PFSK-1 (cell line): ENCODE results near the gene SORBS2.

Experiments
- FOXP2 ChIP-seq: optimal IDR thresholded peaks from 2 replicates; pipeline ENCODE3; 2011; ENCODE audit warnings: borderline replicate concordance, control low read depth, inconsistent platforms; ENCODE audit not compliant: insufficient read depth; ENCODE audit errors: extremely low read length, extremely low read depth
- POLR2AphosphoS5 ChIP-seq: IDR thresholded peaks from 2 replicates; pipeline ENCODE4 v1.6.1; 2012; ENCODE audit warnings: low read depth, mild to moderate bottlenecking, control low read depth, low read length, moderate library complexity
- REST ChIP-seq, 2 experiments: IDR thresholded peaks; 2 replicates each; pipeline versions ENCODE4 v1.6.1 to v1.8.0; 2011 to 2012; ENCODE audit warnings: low read depth in 2 of 2, low read length in 2 of 2, control low read depth in 1 of 2, inconsistent platforms in 1 of 2, mild to moderate bottlenecking in 1 of 2, moderate library complexity in 1 of 2; ENCODE audit not compliant: insufficient read depth in 1 of 2
- SIN3A ChIP-seq: IDR thresholded peaks from 2 replicates; pipeline ENCODE4 v1.6.1; 2012; ENCODE audit warnings: mild to moderate bottlenecking, low read length, moderate library complexity, borderline replicate concordance; ENCODE audit not compliant: insufficient read depth
- TAF1 ChIP-seq: IDR thresholded peaks from 2 replicates; pipeline ENCODE4 v1.6.1; 2012; ENCODE audit warnings: low read length, control low read depth, borderline replicate concordance; ENCODE audit not compliant: insufficient read depth

The SORBS2 gene

GRCh38 chr4:185834778-185835177 is 22.8 kb upstream of the SORBS2 start:
- TF ChIP-seq FOXP2, result no peak

GRCh38 chr4:185834088-185834487 is 22.1 kb upstream of the SORBS2 start:
- TF ChIP-seq TAF1 (no peak), POLR2AphosphoS5 (no peak), SIN3A (no peak), FOXP2 (no peak), REST (IDR thresholded peaks at IDR 0.05; ENCODE audit: insufficient read depth in 1 of 2, low read depth in 2 of 2, low read length in 2 of 2) (no peak)

GRCh38 chr4:185833055-185833598 is 21.1 kb upstream of the SORBS2 start:
- TF ChIP-seq REST (IDR thresholded peaks at IDR 0.05; ENCODE audit: insufficient read depth in 1 of 2, low read depth in 2 of 2, low read length in 2 of 2), result no peak
- TF ChIP-seq POLR2AphosphoS5, result no peak
- TF ChIP-seq FOXP2, result no peak
- TF ChIP-seq SIN3A, result no peak
- no peak for TF ChIP-seq TAF1

GRCh38 chr4:185831125-185831815 is 19.3 kb upstream of the SORBS2 start:
- TF ChIP-seq TAF1 (no peak), FOXP2 (no peak), SIN3A (no peak), POLR2AphosphoS5 (no peak), REST (IDR thresholded peaks at IDR 0.05; ENCODE audit: insufficient read depth in 1 of 2, low read depth in 2 of 2, low read length in 2 of 2) (no peak)

GRCh38 chr4:185830263-185830994 is 18.4 kb upstream of the SORBS2 start:
- TF ChIP-seq REST (IDR thresholded peaks at IDR 0.05; ENCODE audit: insufficient read depth in 1 of 2, low read depth in 2 of 2, low read length in 2 of 2) (no peak), TAF1 (no peak), SIN3A (no peak), FOXP2 (no peak)
